SU-DHL-6 (cell line): ENCODE measurements around the gene NEK11.

Experiments
- EZH2phosphoT487 ChIP-seq: fragments of 200-600 bp; sonication (generic), shearing (Covaris generic); conservative IDR thresholded peaks from 2 replicates; pipeline ENCODE4 v1.6.1; 2018; ENCODE audit warnings: mild to moderate bottlenecking, antibody characterized with exemption, low read length, moderate library complexity, mixed read lengths
- TF ChIP-seq, protein P1 (sequence below): fragments of 200-600 bp; sonication (generic); IDR thresholded peaks from one replicate; pipeline ENCODE4 v1.5.1; 2017; ENCODE audit warnings: antibody characterized with exemption, mild to moderate bottlenecking, low read length, moderate library complexity; ENCODE audit not compliant: insufficient read depth, poor library complexity, severe bottlenecking

DNA sequence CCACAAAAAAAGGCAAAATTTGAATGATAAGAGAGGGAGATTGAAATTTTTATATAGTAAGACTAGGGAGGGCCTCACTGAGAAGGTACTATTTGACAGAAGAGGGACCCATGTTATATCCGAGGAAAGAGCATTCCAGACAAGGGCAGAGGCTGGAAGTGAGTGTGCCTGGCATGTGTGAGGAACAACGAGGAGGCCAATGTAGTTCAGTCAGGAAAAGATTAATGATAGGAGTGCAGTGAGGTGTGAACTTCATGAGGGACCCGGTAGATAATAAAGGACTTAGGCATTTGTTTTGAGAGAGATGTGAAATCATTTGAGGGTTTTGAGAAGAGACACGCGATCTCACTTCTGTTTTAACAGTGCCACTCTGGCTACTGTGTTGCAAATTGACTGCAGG is 36.4 kb upstream of the NEK11 start:
- TF ChIP-seq, protein P1, sequence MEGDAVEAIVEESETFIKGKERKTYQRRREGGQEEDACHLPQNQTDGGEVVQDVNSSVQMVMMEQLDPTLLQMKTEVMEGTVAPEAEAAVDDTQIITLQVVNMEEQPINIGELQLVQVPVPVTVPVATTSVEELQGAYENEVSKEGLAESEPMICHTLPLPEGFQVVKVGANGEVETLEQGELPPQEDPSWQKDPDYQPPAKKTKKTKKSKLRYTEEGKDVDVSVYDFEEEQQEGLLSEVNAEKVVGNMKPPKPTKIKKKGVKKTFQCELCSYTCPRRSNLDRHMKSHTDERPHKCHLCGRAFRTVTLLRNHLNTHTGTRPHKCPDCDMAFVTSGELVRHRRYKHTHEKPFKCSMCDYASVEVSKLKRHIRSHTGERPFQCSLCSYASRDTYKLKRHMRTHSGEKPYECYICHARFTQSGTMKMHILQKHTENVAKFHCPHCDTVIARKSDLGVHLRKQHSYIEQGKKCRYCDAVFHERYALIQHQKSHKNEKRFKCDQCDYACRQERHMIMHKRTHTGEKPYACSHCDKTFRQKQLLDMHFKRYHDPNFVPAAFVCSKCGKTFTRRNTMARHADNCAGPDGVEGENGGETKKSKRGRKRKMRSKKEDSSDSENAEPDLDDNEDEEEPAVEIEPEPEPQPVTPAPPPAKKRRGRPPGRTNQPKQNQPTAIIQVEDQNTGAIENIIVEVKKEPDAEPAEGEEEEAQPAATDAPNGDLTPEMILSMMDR, result no peak
- TF ChIP-seq EZH2phosphoT487, result no peak
